H9 (cell line): ENCODE data around the gene PAK5. TPM values are rescaled to one million over a fixed set of nuclear protein-coding genes. Genes with fewer than 3 reads are reported as not detected.

Source experiments
- DNase-seq: peaks from one replicate; pipeline ENCODE4 v3.0.0-alpha.2; 2017
- H2AFZ ChIP-seq: one replicate; pipeline ENCODE4 v1.6.1; 2013; ENCODE audit warnings: mild to moderate bottlenecking, low read length, control low read depth, moderate library complexity
- H2AK5ac ChIP-seq: 2 replicates; pipeline ENCODE4 v1.6.1; 2013; ENCODE audit warnings: low read length, control low read depth, mixed read lengths; ENCODE audit not compliant: insufficient read length
- H2BK120ac ChIP-seq: one replicate; pipeline ENCODE4 v1.6.1; 2013; ENCODE audit warnings: low read depth, mild to moderate bottlenecking, low read length, control low read depth, inconsistent platforms; ENCODE audit not compliant: poor library complexity, severe bottlenecking
- H2BK12ac ChIP-seq: 2 replicates; pipeline ENCODE4 v1.6.1; 2013; ENCODE audit warnings: low read length, control low read depth, mixed read lengths, low read depth; ENCODE audit not compliant: insufficient read length
- H2BK15ac ChIP-seq: 2 replicates; pipeline ENCODE4 v1.6.1; 2013; ENCODE audit warnings: low read depth, low read length, control low read depth
- H2BK20ac ChIP-seq: one replicate; pipeline ENCODE4 v1.6.1; 2013; ENCODE audit warnings: low read depth, mild to moderate bottlenecking, low read length, control low read depth, inconsistent platforms; ENCODE audit not compliant: poor library complexity, severe bottlenecking
- H2BK5ac ChIP-seq: 2 replicates; pipeline ENCODE4 v1.6.1; 2013; ENCODE audit warnings: low read length, control low read depth, mixed read lengths; ENCODE audit not compliant: insufficient read length
- H3K14ac ChIP-seq: 2 replicates; pipeline ENCODE4 v1.6.1; 2013; ENCODE audit warnings: low read length, control low read depth; ENCODE audit not compliant: insufficient read depth
- H3K18ac ChIP-seq: 2 replicates; pipeline ENCODE4 v1.6.1; 2013; ENCODE audit warnings: low read depth, mild to moderate bottlenecking, mixed read lengths, low read length, control low read depth; ENCODE audit not compliant: insufficient read length
- H3K23ac ChIP-seq: 2 replicates; pipeline ENCODE4 v1.6.1; 2013; ENCODE audit warnings: low read length, control low read depth, mixed read lengths, low read depth; ENCODE audit not compliant: insufficient read length
- H3K23me2 ChIP-seq: 2 replicates; pipeline ENCODE4 v1.6.1; 2013; ENCODE audit warnings: low read depth, mild to moderate bottlenecking, mixed read lengths, low read length, control low read depth; ENCODE audit not compliant: insufficient read length, poor library complexity, severe bottlenecking
- H3K27ac ChIP-seq: 2 replicates; pipeline ENCODE4 v1.5.1; 2013; ENCODE audit warnings: low read length, control low read depth, mixed read lengths, low read depth; ENCODE audit not compliant: insufficient read length
- H3K27me3 ChIP-seq: 2 replicates; pipeline ENCODE4 v1.6.1; 2013; ENCODE audit warnings: low read length, control low read depth, inconsistent platforms; ENCODE audit not compliant: insufficient read depth
- H3K4ac ChIP-seq: 2 replicates; pipeline ENCODE4 v1.6.1; 2013; ENCODE audit warnings: low read depth, mild to moderate bottlenecking, control low read depth, inconsistent platforms, low read length, moderate library complexity
- H3K4me1 ChIP-seq: 2 replicates; pipeline ENCODE4 v1.6.1; 2013; ENCODE audit warnings: low read length, control low read depth, inconsistent platforms; ENCODE audit not compliant: insufficient read depth
- H3K4me2 ChIP-seq: 2 replicates; pipeline ENCODE4 v1.6.1; 2013; ENCODE audit warnings: low read length, control low read depth, mixed read lengths; ENCODE audit not compliant: insufficient read length, insufficient read depth
- H3K56ac ChIP-seq: 2 replicates; pipeline ENCODE4 v1.6.1; 2013; ENCODE audit warnings: low read depth, mild to moderate bottlenecking, mixed read lengths, low read length, control low read depth; ENCODE audit not compliant: insufficient read length
- H3K79me1 ChIP-seq: 2 replicates; pipeline ENCODE4 v1.6.1; 2013; ENCODE audit warnings: low read depth, mild to moderate bottlenecking, moderate library complexity, low read length, control low read depth, inconsistent platforms; ENCODE audit not compliant: insufficient read depth, poor library complexity, severe bottlenecking
- H3K79me2 ChIP-seq: 2 replicates; pipeline ENCODE4 v1.6.1; 2013; ENCODE audit warnings: low read length, control low read depth, inconsistent platforms; ENCODE audit not compliant: insufficient read depth
- H3K9ac ChIP-seq: 2 replicates; pipeline ENCODE4 v1.6.1; 2013; ENCODE audit warnings: low read length, control low read depth, mixed read lengths; ENCODE audit not compliant: insufficient read length; ENCODE audit errors: extremely low read depth
- H3K9me3 ChIP-seq: one replicate; pipeline ENCODE4 v1.6.1; 2013; ENCODE audit warnings: low read depth, low read length, inconsistent platforms; ENCODE audit not compliant: control insufficient read depth
- H3T11ph ChIP-seq: one replicate; pipeline ENCODE4 v1.6.1; 2013; ENCODE audit warnings: mild to moderate bottlenecking, low read length, control low read depth, inconsistent platforms
- H4K20me1 ChIP-seq: one replicate; pipeline ENCODE4 v1.6.1; 2013; ENCODE audit not compliant: control insufficient read depth, insufficient read length, insufficient read depth
- H4K5ac ChIP-seq: 2 replicates; pipeline ENCODE4 v1.6.1; 2013; ENCODE audit warnings: low read depth, mild to moderate bottlenecking, mixed read lengths, low read length, control low read depth; ENCODE audit not compliant: insufficient read length
- H4K8ac ChIP-seq: replicated peaks from 2 replicates; pipeline ENCODE4 v1.6.1; 2013; ENCODE audit warnings: low read length, control low read depth, mixed read lengths, low read depth; ENCODE audit not compliant: insufficient read length
- H4K91ac ChIP-seq: 2 replicates; pipeline ENCODE4 v1.6.1; 2013; ENCODE audit warnings: low read depth, mild to moderate bottlenecking, moderate library complexity, mixed read lengths, low read length, control low read depth; ENCODE audit not compliant: insufficient read length
- H3K27ac Mint-ChIP-seq, 3 experiments: 2 replicates in 2 of 3; 3 replicates in 1 of 3; pipeline ENCODE4 v1.8.0; 2020 to 2021; ENCODE audit warnings: mixed read lengths in 3 of 3, mild to moderate bottlenecking in 1 of 3, moderate library complexity in 1 of 3
- H3K27me3 Mint-ChIP-seq: 2 replicates; pipeline ENCODE4 v1.8.0; 2021; ENCODE audit warnings: low read depth, mild to moderate bottlenecking, moderate library complexity, mixed read lengths
- H3K36me3 Mint-ChIP-seq, 3 experiments: 2 replicates in 2 of 3; 3 replicates in 1 of 3; pipeline ENCODE4 v1.8.0; 2020 to 2021; ENCODE audit warnings: low read depth in 3 of 3, mixed read lengths in 3 of 3; ENCODE audit not compliant: insufficient read depth in 1 of 3
- H3K4me1 Mint-ChIP-seq, 2 experiments: 2 replicates each; pipeline ENCODE4 v1.8.0; 2020; ENCODE audit warnings: mixed read lengths in 2 of 2
- H3K4me3 Mint-ChIP-seq, 2 experiments: 2 replicates in 1 of 2; 3 replicates in 1 of 2; pipeline ENCODE4 v1.8.0; 2020 to 2021; ENCODE audit warnings: mild to moderate bottlenecking in 2 of 2, mixed read lengths in 2 of 2, moderate library complexity in 1 of 2
- H3K9me3 Mint-ChIP-seq, 2 experiments: 2 replicates in 1 of 2; 3 replicates in 1 of 2; pipeline ENCODE4 v1.8.0; 2020; ENCODE audit warnings: mild to moderate bottlenecking in 2 of 2, mixed read lengths in 2 of 2, moderate library complexity in 1 of 2
- WGBS: extraction: QIAGEN DNeasy Blood & Tissue Kit; methylation state at CpG from one replicate; pipeline ENCODE4 v1.1.7; 2013; ENCODE audit warnings: missing lambda C conversion rate, low lambda C conversion rate, mixed read lengths; ENCODE audit not compliant: insufficient read length; ENCODE audit errors: extremely low coverage; 5-methylcytosine and 5-hydroxymethylcytosine counted together
- total RNA-seq: library from RNA; stranded (reverse); gene quantifications from 2 replicates; pipeline ENCODE4 v1.2.1, GENCODE V29; 2021
- TF ChIP-seq, protein P1 (sequence below): fragments of 200-600 bp; sonication (generic); conservative IDR thresholded peaks from 3 replicates; pipeline ENCODE4 v1.8.0; 2021; ENCODE audit warnings: antibody characterized with exemption, mild to moderate bottlenecking

PAK5 gene
- total RNA-seq, 1 experiment from 2014 or later = 0.20 TPM

DNA sequence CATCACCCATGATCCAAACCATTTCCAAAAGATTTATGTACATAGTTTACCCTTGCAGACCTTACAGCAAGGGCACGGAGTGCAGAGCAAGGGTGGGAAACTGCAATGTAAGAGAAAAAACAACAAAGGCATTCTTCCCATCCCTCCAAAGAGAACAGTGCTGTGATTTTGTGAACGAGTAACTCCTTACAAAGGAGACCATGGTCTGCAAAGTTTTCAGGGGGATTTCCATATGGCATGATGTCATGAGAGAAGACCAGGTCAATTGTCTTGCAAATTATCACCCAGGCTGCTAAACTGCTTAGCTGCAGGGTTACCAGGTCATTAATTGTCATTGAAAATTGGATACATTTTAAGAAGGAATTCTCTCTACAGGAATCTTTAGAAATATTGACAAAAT, 266.2 kb downstream of the PAK5 start:
- WGBS = no CpG with 5 or more reads among the region's 2 CpGs
- Histone ChIP-seq H3K9ac (peak overlapping the region; percentile 8), H3K27me3 (peaks cover 7% of the 10 kb centered on the region; the same call in 1 of the 2 replicates), H3K27ac (peak overlapping the region; percentile 33), H3K9me3 (no peaks in the 10 kb centered on the region), H3K23ac (no peak overlapping the region), H2BK12ac (no peak overlapping the region), H2AFZ (no peak overlapping the region), H2BK5ac (no peak overlapping the region), H3K79me2 (no peaks in the 10 kb centered on the region), H4K5ac (no peak overlapping the region), H4K8ac (no peak overlapping the region), H3K56ac (no peak overlapping the region), H3T11ph (no peak overlapping the region), H3K4me2 (peak overlapping the region; percentile 5), H3K18ac (no peak overlapping the region), H2BK20ac (no peak overlapping the region), H3K14ac (no peak overlapping the region), H4K20me1 (no peaks in the 10 kb centered on the region), H2AK5ac (no peak overlapping the region), H3K4me1 (peaks cover 36% of the 10 kb centered on the region; the same call in 1 of the 2 replicates), H3K79me1 (no peaks in the 10 kb centered on the region), H2BK120ac (no peak overlapping the region), H3K4ac (no peak overlapping the region), H3K23me2 (no peaks in the 10 kb centered on the region), H2BK15ac (no peak overlapping the region), H4K91ac (no peak overlapping the region)
- DNase-seq = peak; percentile 76
- TF ChIP-seq, protein P1, sequence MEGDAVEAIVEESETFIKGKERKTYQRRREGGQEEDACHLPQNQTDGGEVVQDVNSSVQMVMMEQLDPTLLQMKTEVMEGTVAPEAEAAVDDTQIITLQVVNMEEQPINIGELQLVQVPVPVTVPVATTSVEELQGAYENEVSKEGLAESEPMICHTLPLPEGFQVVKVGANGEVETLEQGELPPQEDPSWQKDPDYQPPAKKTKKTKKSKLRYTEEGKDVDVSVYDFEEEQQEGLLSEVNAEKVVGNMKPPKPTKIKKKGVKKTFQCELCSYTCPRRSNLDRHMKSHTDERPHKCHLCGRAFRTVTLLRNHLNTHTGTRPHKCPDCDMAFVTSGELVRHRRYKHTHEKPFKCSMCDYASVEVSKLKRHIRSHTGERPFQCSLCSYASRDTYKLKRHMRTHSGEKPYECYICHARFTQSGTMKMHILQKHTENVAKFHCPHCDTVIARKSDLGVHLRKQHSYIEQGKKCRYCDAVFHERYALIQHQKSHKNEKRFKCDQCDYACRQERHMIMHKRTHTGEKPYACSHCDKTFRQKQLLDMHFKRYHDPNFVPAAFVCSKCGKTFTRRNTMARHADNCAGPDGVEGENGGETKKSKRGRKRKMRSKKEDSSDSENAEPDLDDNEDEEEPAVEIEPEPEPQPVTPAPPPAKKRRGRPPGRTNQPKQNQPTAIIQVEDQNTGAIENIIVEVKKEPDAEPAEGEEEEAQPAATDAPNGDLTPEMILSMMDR = no peak
- Mint-ChIP-seq H3K9me3 (peaks cover 0 to 2% of the 10 kb centered on the region in 2 experiments; a peak in 1 of 5 replicates), H3K27me3 (peaks cover 84% of the 10 kb centered on the region), H3K36me3 (peaks cover 0 to 2% (median 0%) of the 10 kb centered on the region in 3 experiments; a peak in 2 of 7 replicates), H3K4me1 (peaks cover 58 to 65% of the 10 kb centered on the region in 2 experiments), H3K4me3 (peak overlapping the region; percentile 9 to 50; a peak in 3 of 5 replicates), H3K27ac (peak overlapping the region; percentile 64 to 90 (median 89); a peak in 6 of 7 replicates)
